Right atrium auricular region (tissue), 2 donors: ENCODE results near the gene PTPRD. TPM values are rescaled to one million over a fixed set of nuclear protein-coding genes. Genes with fewer than 3 reads are reported as not detected.

ENCODE experiments used
- DNase-seq: peaks from one replicate; pipeline ENCODE4 v3.0.0-alpha.2; 2019; ENCODE audit warnings: low spot score
- H3K27ac ChIP-seq, 2 donors: fragments of 200-600 bp; sonication (generic); 1 replicate in 1 of 2; 2 replicates in 1 of 2; pipeline ENCODE4 v1.5.1; 2016 to 2019
- H3K27me3 ChIP-seq, 2 donors: fragments of 200-600 bp; sonication (generic); one replicate each; pipeline versions ENCODE4 v1.5.1 to v1.6.0; 2017 to 2019
- H3K36me3 ChIP-seq: fragments of 200-600 bp; sonication (generic); one replicate; pipeline ENCODE4 v1.5.1; 2016
- H3K4me1 ChIP-seq, 2 donors: fragments of 200-600 bp; sonication (generic); one replicate each; pipeline versions ENCODE4 v1.5.1 to v1.6.0; 2017 to 2019
- H3K4me3 ChIP-seq, 2 donors: fragments of 200-600 bp; sonication (generic); 1 replicate in 1 of 2; 2 replicates in 1 of 2; pipeline ENCODE4 v1.5.1; 2017 to 2019; ENCODE audit warnings: mild to moderate bottlenecking in 1 of 2, moderate library complexity in 1 of 2
- H3K9me3 ChIP-seq, 2 donors: fragments of 200-600 bp; sonication (generic); one replicate each; pipeline ENCODE4 v1.5.1; 2019
- CTCF ChIP-seq, 2 donors: fragments of 200-600 bp; sonication (generic); IDR thresholded peaks; one replicate each; pipeline ENCODE4 v1.5.1; 2019; ENCODE audit warnings: antibody characterized with exemption in 2 of 2
- total RNA-seq, 2 donors: library from RNA; depleted of rRNA; stranded (reverse); fragments of >200 nt; gene quantifications; one replicate each; pipeline ENCODE4 v1.1.0, GENCODE V29; 2016

Gene PTPRD
- total RNA-seq, 2 donors from 2014 or later: 5.5 to 6.6 TPM

- no peaks in the 10 kb centered on the region for H3K9me3 ChIP-seq
- H3K36me3 ChIP-seq: no peaks in the 10 kb centered on the region
- no peaks in the 10 kb centered on the region for H3K4me1 ChIP-seq
- no peak overlapping the region for H3K4me3 ChIP-seq
- no peaks in the 10 kb centered on the region for H3K27me3 ChIP-seq
- DNase-seq: no peak
- no peak for TF ChIP-seq CTCF (IDR thresholded peaks at IDR 0.05)
- H3K27ac ChIP-seq: no peak overlapping the region
Observed at GRCh38 chr9:8713149-8713810, 1899.5 kb downstream of the PTPRD start.

DNA sequence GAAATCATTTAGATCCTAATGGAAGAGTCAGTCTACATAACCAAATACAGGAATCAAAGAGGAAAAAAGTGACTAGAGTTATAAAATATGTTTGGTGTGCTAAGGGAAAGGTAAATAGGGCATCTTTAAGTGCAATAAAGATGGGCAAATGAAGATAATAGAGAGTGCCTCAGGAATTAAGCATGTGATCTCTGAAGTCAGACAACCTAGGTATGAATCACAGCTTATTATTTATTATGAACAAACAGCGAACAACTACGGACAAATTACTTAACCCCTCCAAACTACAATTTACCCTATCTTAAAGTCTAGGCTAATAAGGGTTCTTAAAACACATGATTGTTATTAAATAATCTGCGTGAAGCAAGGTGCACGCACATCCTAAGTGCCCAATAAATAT, 1903.1 kb downstream of the PTPRD start:
- H3K4me1 ChIP-seq: no peaks in the 10 kb centered on the region
- no peaks in the 10 kb centered on the region for H3K9me3 ChIP-seq
- no peaks in the 10 kb centered on the region for H3K36me3 ChIP-seq
- no peak overlapping the region for H3K27ac ChIP-seq
- H3K27me3 ChIP-seq: no peaks in the 10 kb centered on the region
- no peak for TF ChIP-seq CTCF (IDR thresholded peaks at IDR 0.05)
- H3K4me3 ChIP-seq: no peak overlapping the region
- DNase-seq: no peak

DNA sequence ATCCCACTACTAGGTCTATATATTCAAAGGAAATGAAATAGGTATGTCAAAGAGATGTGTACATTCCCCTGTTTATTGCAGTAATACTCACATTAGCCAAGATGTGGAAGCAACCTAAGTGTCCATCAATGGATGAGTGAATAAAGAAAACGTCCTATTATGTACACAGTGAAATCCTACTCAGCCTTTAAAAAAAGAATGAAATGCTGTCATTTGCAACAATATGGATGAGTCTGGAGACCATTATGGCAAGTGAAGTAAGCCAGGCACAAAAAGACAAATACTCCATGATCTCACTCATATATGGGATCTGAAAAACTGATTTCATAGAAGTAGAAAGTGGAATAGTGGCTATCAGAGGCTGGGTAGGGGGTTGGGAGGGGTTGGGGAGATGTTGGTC, 1904.1 kb downstream of the PTPRD start:
- Histone ChIP-seq H3K36me3 (no peaks in the 10 kb centered on the region), H3K9me3 (no peaks in the 10 kb centered on the region), H3K4me1 (no peaks in the 10 kb centered on the region), H3K27me3 (no peaks in the 10 kb centered on the region), H3K4me3 (no peak overlapping the region), H3K27ac (no peak overlapping the region)
- no peak for DNase-seq
- no peak for TF ChIP-seq CTCF (IDR thresholded peaks at IDR 0.05)

GRCh38 chr9:8706998-8707397, 1905.8 kb downstream of the PTPRD start:
- DNase-seq: no peak
- Histone ChIP-seq H3K27ac (no peak overlapping the region), H3K4me1 (no peaks in the 10 kb centered on the region), H3K27me3 (no peaks in the 10 kb centered on the region), H3K4me3 (no peak overlapping the region), H3K36me3 (no peaks in the 10 kb centered on the region), H3K9me3 (no peaks in the 10 kb centered on the region)
- TF ChIP-seq CTCF (IDR thresholded peaks at IDR 0.05): no peak

DNA sequence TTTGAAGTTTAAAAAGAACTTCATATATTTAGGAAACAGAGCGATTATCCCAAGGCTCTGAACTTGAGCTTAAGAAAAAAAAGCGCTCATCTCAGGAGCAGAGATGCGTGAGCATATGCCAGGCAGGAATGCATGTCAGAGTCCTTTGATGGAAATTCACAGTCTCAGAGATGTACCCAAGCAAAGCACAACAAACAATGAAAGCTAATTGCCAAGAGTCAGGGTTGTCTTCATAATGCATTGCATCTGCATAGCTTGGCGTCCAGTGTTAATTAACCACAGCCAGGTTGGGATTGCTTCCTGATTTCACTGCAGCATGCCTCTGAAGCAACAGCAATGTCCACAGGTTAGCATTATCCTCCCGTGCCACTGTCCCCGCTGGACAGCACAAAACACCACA, 1906.3 kb downstream of the PTPRD start:
- H3K9me3 ChIP-seq: no peaks in the 10 kb centered on the region
- no peaks in the 10 kb centered on the region for H3K36me3 ChIP-seq
- DNase-seq: no peak
- H3K4me3 ChIP-seq: no peak overlapping the region
- H3K27me3 ChIP-seq: no peaks in the 10 kb centered on the region
- H3K4me1 ChIP-seq: no peaks in the 10 kb centered on the region
- no peak overlapping the region for H3K27ac ChIP-seq
- no peak for TF ChIP-seq CTCF (IDR thresholded peaks at IDR 0.05)

GRCh38 chr9:8705861-8706260, 1906.9 kb downstream of the PTPRD start:
- Histone ChIP-seq H3K4me1 (no peaks in the 10 kb centered on the region), H3K4me3 (no peak overlapping the region), H3K36me3 (no peaks in the 10 kb centered on the region), H3K9me3 (no peaks in the 10 kb centered on the region), H3K27ac (no peak overlapping the region), H3K27me3 (no peaks in the 10 kb centered on the region)
- no peak for DNase-seq
- TF ChIP-seq CTCF (IDR thresholded peaks at IDR 0.05): no peak
